PC-3 (cell line): Measurements from ENCODE around the gene SMNDC1.

Experiments
- CTCF ChIP-seq: fragments of 300-600 bp; sonication (generic); conservative IDR thresholded peaks from 2 replicates; pipeline ENCODE4 v1.5.1; 2017; ENCODE audit warnings: antibody characterized with exemption, low read depth, mild to moderate bottlenecking, low read length
- EZH2phosphoT487 ChIP-seq: fragments of 300-600 bp; sonication (generic); IDR thresholded peaks from 2 replicates; pipeline ENCODE4 v1.6.1; 2018; ENCODE audit warnings: mild to moderate bottlenecking, antibody characterized with exemption, low read length, borderline replicate concordance

- TF ChIP-seq CTCF (no peak), EZH2phosphoT487 (no peak)
These were observed 17.3 kb upstream of the SMNDC1 start for GRCh38 chr10:110321869-110322620.
